Epithelial cell of proximal tubule (primary cell): Measurements from ENCODE around the gene CHN2. TPM values are rescaled to one million over a fixed set of nuclear protein-coding genes. Genes with fewer than 3 reads are reported as not detected.

Source experiments
- DNase-seq: peaks from one replicate; pipeline ENCODE4 v3.0.0-alpha.2; 2011; ENCODE audit warnings: low read depth
- H3K4me3 ChIP-seq: 2 replicates; pipeline ENCODE4 v1.5.1; 2011; ENCODE audit warnings: low read depth, mild to moderate bottlenecking, low read length
- CTCF ChIP-seq: conservative IDR thresholded peaks from 2 replicates; pipeline ENCODE4 v1.5.1; 2012; ENCODE audit warnings: low read depth, mild to moderate bottlenecking, low read length
- total RNA-seq: library from RNA; depleted of rRNA; stranded (reverse); fragments of >200 nt; gene quantifications from 2 replicates; pipeline ENCODE4 v1.2.3, GENCODE V29; 2015

The CHN2 gene
- total RNA-seq, 1 donor from 2014 or later: 0.35 TPM

- no peak for TF ChIP-seq CTCF
- no peak overlapping the region for H3K4me3 ChIP-seq
- no peak for DNase-seq
These were observed 22.5 kb downstream of the CHN2 start for GRCh38 chr7:29217113-29217512.

GRCh38 chr7:29224726-29225125, 30.2 kb downstream of the CHN2 start:
- no peak for TF ChIP-seq CTCF
- no peak overlapping the region for H3K4me3 ChIP-seq
- no peak for DNase-seq

GRCh38 chr7:29228289-29229011, 33.9 kb downstream of the CHN2 start:
- no peak for TF ChIP-seq CTCF
- no peak overlapping the region for H3K4me3 ChIP-seq
- no peak for DNase-seq

GRCh38 chr7:29229066-29229465, 34.5 kb downstream of the CHN2 start:
- DNase-seq: no peak
- H3K4me3 ChIP-seq: no peak overlapping the region
- TF ChIP-seq CTCF: no peak

GRCh38 chr7:29229946-29230345, 35.4 kb downstream of the CHN2 start:
- H3K4me3 ChIP-seq: no peak overlapping the region
- DNase-seq: no peak
- no peak for TF ChIP-seq CTCF

GRCh38 chr7:29230871-29231345, 36.3 kb downstream of the CHN2 start:
- TF ChIP-seq CTCF: no peak
- DNase-seq: no peak
- no peak overlapping the region for H3K4me3 ChIP-seq

GRCh38 chr7:29231671-29232232, 37.2 kb downstream of the CHN2 start:
- no peak overlapping the region for H3K4me3 ChIP-seq
- no peak for DNase-seq
- TF ChIP-seq CTCF: no peak
